GM19328 (cell line): ENCODE measurements around the gene INAFM1.

Experiments
- ATAC-seq: cut with Tn5 transposase; IDR thresholded peaks from one replicate; pipeline ENCODE4 v1.9.1; 2021; ENCODE audit warnings: mild to moderate bottlenecking, moderate library complexity; ENCODE audit not compliant: unreplicated experiment

INAFM1 gene

DNA sequence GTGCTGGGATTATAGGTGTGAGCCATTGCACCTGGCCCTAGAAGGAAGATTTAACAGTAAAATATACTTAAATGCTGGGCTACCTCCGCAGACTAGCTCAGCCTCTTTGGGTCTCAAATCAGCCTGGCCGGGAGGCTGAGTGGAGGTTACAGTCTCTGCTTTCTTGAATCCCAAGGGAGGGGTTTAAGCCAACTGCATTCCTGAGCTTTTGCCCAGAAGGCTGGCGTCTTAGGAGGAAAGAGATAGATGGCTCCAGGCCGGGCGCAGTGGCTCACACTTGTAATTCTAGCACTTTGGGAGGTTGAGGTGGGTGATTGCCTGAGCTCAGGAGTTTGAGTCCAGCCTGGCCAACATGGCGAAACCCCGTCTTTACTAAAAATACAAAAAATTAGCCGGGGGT lies 34.4 kb downstream of the INAFM1 start:
- no peak for ATAC-seq

GRCh38 chr19:47309608-47310007 lies 34.9 kb downstream of the INAFM1 start, which contains the start of gene C5AR1:
C5AR1 (plus strand) TSS chr19:47309861; CDS start chr19:47309896, 35 bp downstream.
- no peak for ATAC-seq

DNA sequence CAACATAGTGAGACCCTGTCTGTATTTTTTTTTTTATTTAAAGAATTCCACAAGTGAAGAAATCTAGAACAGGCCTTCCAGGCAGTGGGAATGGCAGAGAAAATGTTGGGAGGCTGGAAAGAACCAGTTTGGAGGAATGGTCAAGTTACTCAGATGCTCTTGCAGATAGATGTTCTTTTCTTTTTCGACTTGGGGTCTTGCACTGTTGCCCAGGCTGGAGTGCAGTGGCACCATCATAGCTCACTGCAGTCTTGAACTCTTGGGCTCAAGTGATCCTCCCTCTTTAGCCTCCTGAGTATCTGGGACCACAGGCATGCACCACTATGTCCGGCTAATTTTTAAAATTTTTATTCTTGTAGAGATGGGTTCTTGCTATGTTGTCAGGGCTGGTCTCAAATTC lies 35.6 kb downstream of the INAFM1 start:
- no peak for ATAC-seq

- ATAC-seq = no peak
These were observed 36.1 kb downstream of the INAFM1 start for GRCh38 chr19:47310819-47311218.

- ATAC-seq = no peak
These were observed 37.8 kb downstream of the INAFM1 start for GRCh38 chr19:47312366-47313006.

DNA sequence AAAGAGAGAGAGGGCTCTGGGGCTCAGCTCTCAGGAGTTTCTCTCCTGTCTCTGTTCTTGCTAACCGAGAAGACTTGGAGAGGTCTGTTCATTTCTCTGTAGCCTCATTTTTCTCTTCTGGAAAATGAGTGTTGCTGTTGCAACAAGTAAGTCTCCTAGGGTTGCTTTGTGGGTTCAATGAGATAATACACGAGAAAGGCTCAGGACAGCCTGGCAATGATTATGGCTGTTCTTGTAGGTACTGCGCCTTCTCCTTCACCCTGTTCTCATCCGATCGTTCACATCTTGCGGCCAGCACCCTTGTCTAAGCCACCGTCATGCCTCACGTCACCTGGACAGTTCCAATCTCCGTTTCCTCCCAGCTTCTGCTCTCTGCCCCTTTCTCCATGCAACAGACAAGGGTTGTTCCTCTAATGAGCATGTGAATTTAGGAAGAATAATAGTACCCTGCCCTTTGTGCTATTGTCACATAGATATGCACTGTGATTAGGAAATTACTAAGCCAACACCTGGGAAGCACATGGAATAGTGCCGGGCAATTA lies 39.1 kb downstream of the INAFM1 start:
- ATAC-seq = no peak

- no peak for ATAC-seq
These were observed 40.6 kb downstream of the INAFM1 start for GRCh38 chr19:47315125-47315821.

DNA sequence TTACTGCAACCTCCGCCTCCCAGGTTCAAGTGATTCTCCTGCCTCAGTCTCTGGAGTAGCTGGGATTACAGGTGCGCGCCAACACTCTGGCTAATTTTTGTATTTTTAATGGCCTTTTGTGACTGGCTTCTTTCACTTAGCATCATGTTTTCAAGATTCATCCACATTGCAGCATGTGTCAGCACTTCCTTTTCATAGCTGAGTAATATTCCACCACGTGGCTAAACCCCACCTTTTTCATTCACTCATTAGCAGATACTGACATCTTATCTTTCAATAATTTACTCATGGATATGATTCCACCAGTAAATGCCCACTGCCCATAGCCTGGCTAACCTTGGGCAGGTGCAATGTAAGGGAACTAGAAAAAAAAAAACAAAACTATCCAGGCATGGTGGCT lies 41.8 kb downstream of the INAFM1 start:
- no peak for ATAC-seq

DNA sequence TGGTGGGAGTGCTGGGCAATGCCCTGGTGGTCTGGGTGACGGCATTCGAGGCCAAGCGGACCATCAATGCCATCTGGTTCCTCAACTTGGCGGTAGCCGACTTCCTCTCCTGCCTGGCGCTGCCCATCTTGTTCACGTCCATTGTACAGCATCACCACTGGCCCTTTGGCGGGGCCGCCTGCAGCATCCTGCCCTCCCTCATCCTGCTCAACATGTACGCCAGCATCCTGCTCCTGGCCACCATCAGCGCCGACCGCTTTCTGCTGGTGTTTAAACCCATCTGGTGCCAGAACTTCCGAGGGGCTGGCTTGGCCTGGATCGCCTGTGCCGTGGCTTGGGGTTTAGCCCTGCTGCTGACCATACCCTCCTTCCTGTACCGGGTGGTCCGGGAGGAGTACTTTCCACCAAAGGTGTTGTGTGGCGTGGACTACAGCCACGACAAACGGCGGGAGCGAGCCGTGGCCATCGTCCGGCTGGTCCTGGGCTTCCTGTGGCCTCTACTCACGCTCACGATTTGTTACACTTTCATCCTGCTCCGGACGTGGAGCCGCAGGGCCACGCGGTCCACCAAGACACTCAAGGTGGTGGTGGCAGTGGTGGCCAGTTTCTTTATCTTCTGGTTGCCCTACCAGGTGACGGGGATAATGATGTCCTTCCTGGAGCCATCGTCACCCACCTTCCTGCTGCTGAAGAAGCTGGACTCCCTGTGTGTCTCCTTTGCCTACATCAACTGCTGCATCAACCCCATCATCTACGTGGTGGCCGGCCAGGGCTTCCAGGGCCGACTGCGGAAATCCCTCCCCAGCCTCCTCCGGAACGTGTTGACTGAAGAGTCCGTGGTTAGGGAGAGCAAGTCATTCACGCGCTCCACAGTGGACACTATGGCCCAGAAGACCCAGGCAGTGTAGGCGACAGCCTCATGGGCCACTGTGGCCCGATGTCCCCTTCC lies 45.5 kb downstream of the INAFM1 start:
- no peak for ATAC-seq

DNA sequence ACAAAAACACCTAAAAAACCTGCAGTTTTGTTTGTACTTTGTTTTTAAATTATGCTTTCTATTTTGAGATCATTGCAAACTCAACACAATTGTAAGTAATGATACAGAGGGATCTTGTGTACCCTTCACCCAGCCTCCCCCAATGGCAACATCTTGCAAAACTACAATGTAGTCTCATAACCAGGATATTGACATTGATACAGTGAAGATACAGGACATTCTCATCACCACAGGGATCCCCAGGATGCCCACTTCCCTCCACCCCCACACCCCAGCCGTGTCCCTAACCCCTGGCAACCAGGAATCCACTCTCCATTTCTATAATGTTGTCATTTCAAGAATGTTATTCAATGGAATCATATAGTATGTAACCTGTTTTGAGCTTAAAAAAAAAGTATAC lies 46.9 kb downstream of the INAFM1 start:
- ATAC-seq = no peak

- ATAC-seq = no peak
These were observed 47.4 kb downstream of the INAFM1 start for GRCh38 chr19:47322058-47322457.

- no peak for ATAC-seq
These were observed 48.7 kb downstream of the INAFM1 start for GRCh38 chr19:47323409-47323808.

GRCh38 chr19:47323872-47324271 lies 49.2 kb downstream of the INAFM1 start:
- no peak for ATAC-seq

DNA sequence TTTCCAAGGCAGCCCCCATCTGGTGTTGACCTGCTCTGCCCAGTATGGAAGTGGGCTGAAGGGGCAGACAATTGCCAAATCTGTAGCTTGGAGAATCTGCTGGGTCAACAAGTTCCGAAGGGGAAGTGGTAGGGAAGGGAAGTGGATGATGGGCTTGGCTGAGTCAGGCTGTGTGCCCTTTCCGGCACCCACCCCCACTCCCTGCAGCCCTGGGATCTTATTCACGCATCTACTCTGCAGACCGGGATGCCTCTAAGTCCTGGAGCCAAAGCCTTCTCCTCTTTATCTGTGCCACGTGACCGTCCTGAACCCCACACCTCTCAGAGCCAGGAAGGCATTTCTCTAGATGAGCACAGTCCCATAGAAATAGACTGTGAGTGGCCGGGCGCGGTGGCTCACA lies 49.8 kb downstream of the INAFM1 start:
- ATAC-seq = no peak
